GM19193 (cell line): ENCODE results near the gene TMEM18.

Experiments
- POLR2A ChIP-seq: IDR thresholded peaks from 4 replicates; pipeline ENCODE4 v1.6.1; 2011; ENCODE audit not compliant: insufficient read depth, insufficient read length; ENCODE audit errors: extremely low read depth

Gene TMEM18

DNA sequence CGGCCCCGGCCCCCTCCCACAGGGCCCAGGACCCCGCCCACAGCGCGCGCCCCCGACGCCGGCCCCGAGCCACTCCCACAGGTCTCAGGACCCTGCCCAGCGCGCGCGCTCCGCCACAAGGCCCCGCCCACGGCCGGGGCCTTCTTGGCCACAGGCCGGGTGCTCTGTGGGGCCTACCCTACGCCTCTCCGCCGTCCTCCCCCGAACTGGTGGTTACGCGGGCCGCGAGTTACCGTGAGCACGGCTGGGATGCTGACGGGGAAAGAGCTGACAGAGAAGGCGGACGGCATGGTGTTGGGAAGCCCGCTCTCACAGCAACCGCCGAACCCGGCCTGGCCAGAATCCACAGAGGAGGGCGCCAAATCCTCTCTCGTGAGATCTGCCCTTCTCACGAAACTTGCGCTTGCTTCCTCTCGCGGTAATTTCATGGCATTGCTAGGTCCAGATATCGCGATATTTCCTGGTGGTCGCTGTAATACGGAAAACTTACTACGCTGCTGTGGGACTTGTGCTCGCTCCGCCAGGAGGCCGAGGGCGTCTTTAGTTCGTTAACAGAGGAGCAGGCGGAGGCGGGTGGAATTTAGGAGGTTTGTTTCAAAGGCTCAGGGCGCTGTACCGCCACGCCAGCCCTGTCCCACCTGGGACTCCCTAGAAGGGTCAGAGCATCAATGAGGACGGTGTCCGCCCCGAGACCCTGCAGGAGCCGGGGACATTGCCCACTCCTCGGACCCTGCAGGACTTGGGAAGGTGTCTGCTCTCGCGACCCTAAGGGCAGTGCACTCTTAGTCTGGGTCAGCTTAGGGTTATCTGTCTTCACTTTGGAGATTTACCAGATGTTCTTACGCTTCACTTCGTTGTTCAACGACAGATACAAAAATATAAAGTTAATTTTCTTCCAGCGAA is at the start of gene TMEM18:
Gene TMEM18 (minus strand): TSS at position 351 of the 903 bp plus-strand sequence. CDS start 61 bp downstream, at position 290.
- TF ChIP-seq POLR2A: peak; percentile 97

DNA sequence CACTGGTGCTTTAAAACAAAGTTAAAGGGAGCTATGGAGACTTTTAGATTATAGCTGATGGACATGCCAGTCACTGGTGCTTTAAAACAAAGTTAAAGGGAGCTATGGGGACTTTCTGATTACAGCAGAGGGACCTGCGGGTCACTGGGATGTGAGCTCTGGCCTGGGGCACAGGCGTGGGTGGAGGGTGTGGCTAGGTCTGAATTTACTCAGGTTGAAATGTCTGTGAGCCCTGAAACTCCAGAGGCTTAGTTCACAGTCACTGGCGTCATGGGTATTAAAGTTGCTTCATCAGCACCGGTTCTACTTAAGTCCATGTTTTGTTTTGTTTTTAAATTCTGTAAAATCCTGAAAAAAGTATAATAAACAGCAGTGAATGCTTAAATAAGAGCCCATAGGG is 49.0 kb upstream of the TMEM18 start:
- no peak for TF ChIP-seq POLR2A

GRCh38 chr2:725468-725867 is 48.3 kb upstream of the TMEM18 start:
- TF ChIP-seq POLR2A: no peak

GRCh38 chr2:723761-724160 is 46.6 kb upstream of the TMEM18 start:
- TF ChIP-seq POLR2A: no peak

GRCh38 chr2:720842-721241 is 43.6 kb upstream of the TMEM18 start:
- TF ChIP-seq POLR2A: no peak

DNA sequence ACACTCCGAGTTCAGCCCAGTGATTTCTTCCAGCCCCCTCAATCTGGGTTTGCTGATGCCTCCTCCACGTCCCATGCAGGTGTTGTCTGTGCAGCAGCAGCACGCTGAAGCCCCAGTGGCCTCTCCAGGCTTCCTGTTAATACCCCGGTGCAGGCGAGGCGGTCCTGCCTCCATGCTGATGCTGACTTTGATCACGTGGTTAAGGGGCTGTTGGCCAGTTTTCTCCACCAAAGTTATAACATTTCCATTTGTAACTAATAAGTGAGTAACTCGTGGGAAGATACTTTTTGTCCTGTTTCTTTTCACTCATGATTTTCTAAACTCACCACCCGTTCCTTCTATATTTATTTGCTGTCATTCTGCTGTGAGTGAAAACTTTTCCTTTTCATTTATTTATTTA is 42.5 kb upstream of the TMEM18 start:
- TF ChIP-seq POLR2A: no peak

- TF ChIP-seq POLR2A: no peak
These were observed 42.0 kb upstream of the TMEM18 start for GRCh38 chr2:719191-719590.

- no peak for TF ChIP-seq POLR2A
These were observed 40.5 kb upstream of the TMEM18 start for GRCh38 chr2:717661-718060.

- no peak for TF ChIP-seq POLR2A
These were observed 38.8 kb upstream of the TMEM18 start for GRCh38 chr2:715854-716560.

- no peak for TF ChIP-seq POLR2A
These were observed 37.8 kb upstream of the TMEM18 start for GRCh38 chr2:715038-715437.

DNA sequence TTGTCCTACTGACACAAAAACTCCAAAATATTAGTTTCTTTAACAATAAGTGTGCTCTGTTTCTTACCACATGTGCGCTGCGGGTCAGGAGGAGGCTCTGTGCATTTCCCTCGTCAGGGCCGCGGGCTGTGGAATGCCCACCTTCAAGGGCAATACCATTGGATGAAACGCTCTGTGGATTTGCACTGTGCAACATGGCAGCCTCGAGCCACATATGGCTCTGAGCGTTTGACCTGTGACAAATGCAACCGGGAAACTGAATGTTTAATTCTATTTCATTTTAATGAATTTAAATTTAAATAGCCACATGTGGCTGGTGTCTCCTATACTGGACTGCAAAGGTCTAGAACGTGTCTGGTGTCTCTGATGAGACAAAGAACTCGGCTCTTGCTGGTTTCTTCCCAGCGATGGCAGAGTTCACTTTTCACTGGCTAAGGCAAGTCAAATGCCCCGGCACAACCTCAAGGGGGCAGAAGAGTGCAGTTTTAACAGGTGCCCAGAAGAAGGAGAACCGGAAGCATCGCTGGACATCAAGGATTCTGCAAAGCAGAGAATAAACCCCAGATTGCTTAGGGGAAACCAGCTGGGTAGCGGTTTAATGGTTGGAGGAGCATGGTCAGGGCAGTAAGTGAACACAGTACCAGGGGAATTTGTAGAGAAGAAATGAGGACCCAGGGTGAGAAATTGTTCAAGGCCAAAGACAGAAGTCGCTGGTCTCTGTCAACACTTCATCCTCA is 37.0 kb upstream of the TMEM18 start:
- TF ChIP-seq POLR2A: no peak

GRCh38 chr2:710867-711665 is 33.9 kb upstream of the TMEM18 start:
- TF ChIP-seq POLR2A: no peak

GRCh38 chr2:709138-709765 is 32.0 kb upstream of the TMEM18 start:
- TF ChIP-seq POLR2A: no peak

- no peak for TF ChIP-seq POLR2A
These were observed 31.5 kb upstream of the TMEM18 start for GRCh38 chr2:708667-709066.
